H9 (cell line): ENCODE results near the gene NUP54. TPM values are rescaled to one million over a fixed set of nuclear protein-coding genes. Genes with fewer than 3 reads are reported as not detected.

ENCODE experiments used
- DNase-seq: peaks from one replicate; pipeline ENCODE4 v3.0.0-alpha.2; 2017
- H2AFZ ChIP-seq: one replicate; pipeline ENCODE4 v1.6.1; 2013; ENCODE audit warnings: mild to moderate bottlenecking, low read length, control low read depth, moderate library complexity
- H2AK5ac ChIP-seq: 2 replicates; pipeline ENCODE4 v1.6.1; 2013; ENCODE audit warnings: low read length, control low read depth, mixed read lengths; ENCODE audit not compliant: insufficient read length
- H2BK120ac ChIP-seq: one replicate; pipeline ENCODE4 v1.6.1; 2013; ENCODE audit warnings: low read depth, mild to moderate bottlenecking, low read length, control low read depth, inconsistent platforms; ENCODE audit not compliant: poor library complexity, severe bottlenecking
- H2BK12ac ChIP-seq: 2 replicates; pipeline ENCODE4 v1.6.1; 2013; ENCODE audit warnings: low read length, control low read depth, mixed read lengths, low read depth; ENCODE audit not compliant: insufficient read length
- H2BK15ac ChIP-seq: 2 replicates; pipeline ENCODE4 v1.6.1; 2013; ENCODE audit warnings: low read depth, low read length, control low read depth
- H2BK20ac ChIP-seq: one replicate; pipeline ENCODE4 v1.6.1; 2013; ENCODE audit warnings: low read depth, mild to moderate bottlenecking, low read length, control low read depth, inconsistent platforms; ENCODE audit not compliant: poor library complexity, severe bottlenecking
- H2BK5ac ChIP-seq: 2 replicates; pipeline ENCODE4 v1.6.1; 2013; ENCODE audit warnings: low read length, control low read depth, mixed read lengths; ENCODE audit not compliant: insufficient read length
- H3K14ac ChIP-seq: 2 replicates; pipeline ENCODE4 v1.6.1; 2013; ENCODE audit warnings: low read length, control low read depth; ENCODE audit not compliant: insufficient read depth
- H3K18ac ChIP-seq: 2 replicates; pipeline ENCODE4 v1.6.1; 2013; ENCODE audit warnings: low read depth, mild to moderate bottlenecking, mixed read lengths, low read length, control low read depth; ENCODE audit not compliant: insufficient read length
- H3K23ac ChIP-seq: 2 replicates; pipeline ENCODE4 v1.6.1; 2013; ENCODE audit warnings: low read length, control low read depth, mixed read lengths, low read depth; ENCODE audit not compliant: insufficient read length
- H3K23me2 ChIP-seq: 2 replicates; pipeline ENCODE4 v1.6.1; 2013; ENCODE audit warnings: low read depth, mild to moderate bottlenecking, mixed read lengths, low read length, control low read depth; ENCODE audit not compliant: insufficient read length, poor library complexity, severe bottlenecking
- H3K27ac ChIP-seq: 2 replicates; pipeline ENCODE4 v1.5.1; 2013; ENCODE audit warnings: low read length, control low read depth, mixed read lengths, low read depth; ENCODE audit not compliant: insufficient read length
- H3K27me3 ChIP-seq: 2 replicates; pipeline ENCODE4 v1.6.1; 2013; ENCODE audit warnings: low read length, control low read depth, inconsistent platforms; ENCODE audit not compliant: insufficient read depth
- H3K4ac ChIP-seq: 2 replicates; pipeline ENCODE4 v1.6.1; 2013; ENCODE audit warnings: low read depth, mild to moderate bottlenecking, control low read depth, inconsistent platforms, low read length, moderate library complexity
- H3K4me1 ChIP-seq: 2 replicates; pipeline ENCODE4 v1.6.1; 2013; ENCODE audit warnings: low read length, control low read depth, inconsistent platforms; ENCODE audit not compliant: insufficient read depth
- H3K4me2 ChIP-seq: 2 replicates; pipeline ENCODE4 v1.6.1; 2013; ENCODE audit warnings: low read length, control low read depth, mixed read lengths; ENCODE audit not compliant: insufficient read length, insufficient read depth
- H3K56ac ChIP-seq: 2 replicates; pipeline ENCODE4 v1.6.1; 2013; ENCODE audit warnings: low read depth, mild to moderate bottlenecking, mixed read lengths, low read length, control low read depth; ENCODE audit not compliant: insufficient read length
- H3K79me1 ChIP-seq: 2 replicates; pipeline ENCODE4 v1.6.1; 2013; ENCODE audit warnings: low read depth, mild to moderate bottlenecking, moderate library complexity, low read length, control low read depth, inconsistent platforms; ENCODE audit not compliant: insufficient read depth, poor library complexity, severe bottlenecking
- H3K79me2 ChIP-seq: 2 replicates; pipeline ENCODE4 v1.6.1; 2013; ENCODE audit warnings: low read length, control low read depth, inconsistent platforms; ENCODE audit not compliant: insufficient read depth
- H3K9ac ChIP-seq: 2 replicates; pipeline ENCODE4 v1.6.1; 2013; ENCODE audit warnings: low read length, control low read depth, mixed read lengths; ENCODE audit not compliant: insufficient read length; ENCODE audit errors: extremely low read depth
- H3K9me3 ChIP-seq: one replicate; pipeline ENCODE4 v1.6.1; 2013; ENCODE audit warnings: low read depth, low read length, inconsistent platforms; ENCODE audit not compliant: control insufficient read depth
- H3T11ph ChIP-seq: one replicate; pipeline ENCODE4 v1.6.1; 2013; ENCODE audit warnings: mild to moderate bottlenecking, low read length, control low read depth, inconsistent platforms
- H4K20me1 ChIP-seq: one replicate; pipeline ENCODE4 v1.6.1; 2013; ENCODE audit not compliant: control insufficient read depth, insufficient read length, insufficient read depth
- H4K5ac ChIP-seq: 2 replicates; pipeline ENCODE4 v1.6.1; 2013; ENCODE audit warnings: low read depth, mild to moderate bottlenecking, mixed read lengths, low read length, control low read depth; ENCODE audit not compliant: insufficient read length
- H4K8ac ChIP-seq: replicated peaks from 2 replicates; pipeline ENCODE4 v1.6.1; 2013; ENCODE audit warnings: low read length, control low read depth, mixed read lengths, low read depth; ENCODE audit not compliant: insufficient read length
- H4K91ac ChIP-seq: 2 replicates; pipeline ENCODE4 v1.6.1; 2013; ENCODE audit warnings: low read depth, mild to moderate bottlenecking, moderate library complexity, mixed read lengths, low read length, control low read depth; ENCODE audit not compliant: insufficient read length
- H3K27ac Mint-ChIP-seq, 3 experiments: 2 replicates in 2 of 3; 3 replicates in 1 of 3; pipeline ENCODE4 v1.8.0; 2020 to 2021; ENCODE audit warnings: mixed read lengths in 3 of 3, mild to moderate bottlenecking in 1 of 3, moderate library complexity in 1 of 3
- H3K27me3 Mint-ChIP-seq: 2 replicates; pipeline ENCODE4 v1.8.0; 2021; ENCODE audit warnings: low read depth, mild to moderate bottlenecking, moderate library complexity, mixed read lengths
- H3K36me3 Mint-ChIP-seq, 3 experiments: 2 replicates in 2 of 3; 3 replicates in 1 of 3; pipeline ENCODE4 v1.8.0; 2020 to 2021; ENCODE audit warnings: low read depth in 3 of 3, mixed read lengths in 3 of 3; ENCODE audit not compliant: insufficient read depth in 1 of 3
- H3K4me1 Mint-ChIP-seq, 2 experiments: 2 replicates each; pipeline ENCODE4 v1.8.0; 2020; ENCODE audit warnings: mixed read lengths in 2 of 2
- H3K4me3 Mint-ChIP-seq, 2 experiments: 2 replicates in 1 of 2; 3 replicates in 1 of 2; pipeline ENCODE4 v1.8.0; 2020 to 2021; ENCODE audit warnings: mild to moderate bottlenecking in 2 of 2, mixed read lengths in 2 of 2, moderate library complexity in 1 of 2
- H3K9me3 Mint-ChIP-seq, 2 experiments: 2 replicates in 1 of 2; 3 replicates in 1 of 2; pipeline ENCODE4 v1.8.0; 2020; ENCODE audit warnings: mild to moderate bottlenecking in 2 of 2, mixed read lengths in 2 of 2, moderate library complexity in 1 of 2
- WGBS: extraction: QIAGEN DNeasy Blood & Tissue Kit; methylation state at CpG from one replicate; pipeline ENCODE4 v1.1.7; 2013; ENCODE audit warnings: missing lambda C conversion rate, low lambda C conversion rate, mixed read lengths; ENCODE audit not compliant: insufficient read length; ENCODE audit errors: extremely low coverage; 5-methylcytosine and 5-hydroxymethylcytosine counted together
- total RNA-seq: library from RNA; stranded (reverse); gene quantifications from 2 replicates; pipeline ENCODE4 v1.2.1, GENCODE V29; 2021
- TF ChIP-seq, protein P1 (sequence below): fragments of 200-600 bp; sonication (generic); conservative IDR thresholded peaks from 3 replicates; pipeline ENCODE4 v1.8.0; 2021; ENCODE audit warnings: antibody characterized with exemption, mild to moderate bottlenecking

NUP54 gene
- total RNA-seq, 1 experiment from 2014 or later = 129 TPM

GRCh38 chr4:76187152-76187551 lies 39.0 kb upstream of the NUP54 start:
- peaks cover 3 to 6% of the 10 kb centered on the region in 2 experiments; a peak in 4 of 5 replicates for H3K9me3 Mint-ChIP-seq
- Histone ChIP-seq H3K79me2 (no peaks in the 10 kb centered on the region), H3K27ac (no peak overlapping the region), H3K79me1 (no peaks in the 10 kb centered on the region), H3K56ac (no peak overlapping the region), H4K8ac (no peak overlapping the region), H3K4ac (no peak overlapping the region), H2BK120ac (no peak overlapping the region), H3K9ac (no peak overlapping the region), H2AK5ac (no peak overlapping the region), H3K27me3 (no peaks in the 10 kb centered on the region), H2BK5ac (no peak overlapping the region), H2BK15ac (no peak overlapping the region), H4K5ac (no peak overlapping the region), H4K20me1 (no peaks in the 10 kb centered on the region), H2AFZ (no peak overlapping the region), H4K91ac (no peak overlapping the region), H3K23ac (no peak overlapping the region), H3K14ac (no peak overlapping the region), H2BK12ac (no peak overlapping the region), H3K18ac (no peak overlapping the region), H3T11ph (no peak overlapping the region), H2BK20ac (no peak overlapping the region), H3K23me2 (no peaks in the 10 kb centered on the region), H3K4me1 (no peaks in the 10 kb centered on the region), H3K9me3 (no peaks in the 10 kb centered on the region), H3K4me2 (no peak overlapping the region)
- no peaks in the 10 kb centered on the region for H3K4me1 Mint-ChIP-seq
- DNase-seq = no peak
- peaks cover 11 to 17% (median 17%) of the 10 kb centered on the region in 3 experiments for H3K36me3 Mint-ChIP-seq
- TF ChIP-seq, protein P1, sequence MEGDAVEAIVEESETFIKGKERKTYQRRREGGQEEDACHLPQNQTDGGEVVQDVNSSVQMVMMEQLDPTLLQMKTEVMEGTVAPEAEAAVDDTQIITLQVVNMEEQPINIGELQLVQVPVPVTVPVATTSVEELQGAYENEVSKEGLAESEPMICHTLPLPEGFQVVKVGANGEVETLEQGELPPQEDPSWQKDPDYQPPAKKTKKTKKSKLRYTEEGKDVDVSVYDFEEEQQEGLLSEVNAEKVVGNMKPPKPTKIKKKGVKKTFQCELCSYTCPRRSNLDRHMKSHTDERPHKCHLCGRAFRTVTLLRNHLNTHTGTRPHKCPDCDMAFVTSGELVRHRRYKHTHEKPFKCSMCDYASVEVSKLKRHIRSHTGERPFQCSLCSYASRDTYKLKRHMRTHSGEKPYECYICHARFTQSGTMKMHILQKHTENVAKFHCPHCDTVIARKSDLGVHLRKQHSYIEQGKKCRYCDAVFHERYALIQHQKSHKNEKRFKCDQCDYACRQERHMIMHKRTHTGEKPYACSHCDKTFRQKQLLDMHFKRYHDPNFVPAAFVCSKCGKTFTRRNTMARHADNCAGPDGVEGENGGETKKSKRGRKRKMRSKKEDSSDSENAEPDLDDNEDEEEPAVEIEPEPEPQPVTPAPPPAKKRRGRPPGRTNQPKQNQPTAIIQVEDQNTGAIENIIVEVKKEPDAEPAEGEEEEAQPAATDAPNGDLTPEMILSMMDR = no peak
- WGBS = no CpG with 5 or more reads among the region's 3 CpGs
- H3K27me3 Mint-ChIP-seq = no peaks in the 10 kb centered on the region; the same call in 1 of the 2 replicates
- no peak overlapping the region for H3K27ac Mint-ChIP-seq
- H3K4me3 Mint-ChIP-seq = no peak overlapping the region
